HG02798 (cell line): Measurements from ENCODE around the gene GATC.
"Not testable (repeated sequence)": the region's sequence is repeated elsewhere in the genome, so short reads cannot be mapped to it uniquely, and the experiment has no call there.

Experiments used
- ATAC-seq: cut with Tn5 transposase; IDR thresholded peaks from one replicate; pipeline ENCODE4 v1.9.1; 2021; ENCODE audit warnings: mild to moderate bottlenecking; ENCODE audit not compliant: unreplicated experiment, poor library complexity

Gene GATC

DNA sequence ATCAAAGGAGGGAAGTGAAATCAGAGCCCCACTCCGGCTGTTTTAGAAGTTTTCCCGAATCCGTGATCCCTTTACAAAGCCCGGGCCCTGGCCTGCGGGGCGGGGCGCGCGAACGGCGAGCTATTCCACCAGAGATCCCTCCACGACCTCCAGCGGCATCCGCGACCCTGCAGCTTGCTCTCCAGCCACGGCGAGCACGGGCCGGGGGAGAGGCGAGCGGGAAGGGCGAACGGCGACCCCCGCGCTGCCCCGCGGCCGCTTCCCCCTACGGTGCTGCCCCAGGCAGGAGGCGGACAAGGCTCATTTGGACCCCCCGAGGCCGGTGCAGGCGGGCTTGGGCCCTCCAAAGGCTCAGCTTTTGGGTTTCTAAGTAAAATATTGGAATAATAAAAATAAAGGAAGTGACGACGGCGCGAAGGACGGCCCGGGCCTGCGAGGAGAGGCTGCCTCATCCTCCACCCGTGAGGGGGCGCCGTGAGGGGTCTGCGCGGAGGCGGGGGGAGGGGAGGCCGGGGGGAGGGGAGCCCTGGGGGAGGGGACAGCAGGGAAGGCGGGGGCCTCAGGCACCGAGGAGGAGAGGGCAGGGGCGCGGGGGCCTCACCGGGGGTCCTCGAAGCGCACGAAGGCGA is 22.7 kb downstream of the GATC start:
- ATAC-seq = peak; percentile 24

DNA sequence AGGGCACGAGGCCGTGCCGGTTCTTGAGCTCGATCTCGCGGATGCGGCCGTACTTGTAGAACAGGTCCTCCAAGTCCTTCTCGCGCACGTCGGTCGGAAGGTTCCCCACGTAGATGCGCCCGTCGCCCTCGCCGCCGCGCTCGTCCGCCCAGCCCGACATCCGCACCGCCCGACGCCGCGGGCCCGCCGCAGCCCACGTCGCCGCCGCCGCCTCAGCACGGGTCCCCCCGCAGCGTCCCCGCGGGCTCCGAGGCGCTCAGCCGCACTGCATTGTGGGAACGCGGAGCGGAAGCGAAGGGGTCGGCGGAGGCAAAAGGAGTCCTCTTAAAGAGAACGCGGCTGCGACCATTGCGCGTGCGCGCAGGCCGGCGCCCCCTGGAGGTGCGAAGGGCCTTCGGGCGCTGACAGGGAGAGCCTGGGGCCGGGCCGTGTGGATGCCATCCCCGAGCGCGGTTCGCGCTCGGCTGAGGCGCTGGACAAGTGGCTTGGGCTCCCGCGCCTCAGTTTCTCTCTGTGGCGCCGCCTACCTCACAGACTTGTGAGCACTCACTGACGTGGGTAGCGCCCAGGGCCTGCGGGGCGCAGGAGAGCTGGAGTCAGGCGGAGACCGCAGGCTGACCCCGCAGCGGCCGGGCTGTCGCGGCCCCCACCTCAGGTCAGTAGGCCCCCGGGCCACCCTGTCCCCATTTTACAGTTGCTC is 23.4 kb downstream of the GATC start, which contains the start of gene SRSF9:
Gene SRSF9, minus strand, starts transcription at position 299 of the 700 bp plus-strand sequence. Its CDS starts 139 bp downstream, at position 160.
- ATAC-seq = peak; percentile 82

DNA sequence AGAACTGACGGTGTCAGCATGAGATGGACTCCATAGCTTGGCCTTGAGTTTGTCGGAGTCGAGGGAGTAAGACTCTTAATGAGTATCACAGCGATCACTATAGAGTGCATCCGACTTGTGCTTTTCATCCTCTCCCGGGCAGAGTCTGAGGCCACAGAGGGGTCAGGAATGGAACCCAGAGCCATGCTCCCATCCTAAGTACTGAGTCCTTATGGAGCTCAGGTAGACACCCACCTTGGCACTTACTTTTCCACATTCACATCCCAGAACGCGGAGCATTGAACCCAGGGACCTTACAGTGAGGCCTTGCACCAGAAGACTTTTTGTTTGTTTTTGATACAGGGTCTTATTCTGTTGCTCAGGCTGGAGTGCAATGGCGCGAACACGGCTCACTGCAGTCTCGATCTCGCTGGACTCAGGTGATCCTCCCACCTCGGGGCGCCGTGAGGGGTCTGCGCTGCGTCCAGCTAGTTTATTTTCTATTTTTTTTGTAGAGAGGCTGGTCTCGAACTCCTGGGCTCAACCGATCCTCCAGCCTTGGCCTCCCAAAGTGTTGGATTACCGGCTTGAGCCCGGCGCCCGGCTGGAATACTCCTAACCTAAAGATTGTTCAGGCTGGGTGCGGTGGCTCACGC is 24.0 kb downstream of the GATC start:
- no peak for ATAC-seq

DNA sequence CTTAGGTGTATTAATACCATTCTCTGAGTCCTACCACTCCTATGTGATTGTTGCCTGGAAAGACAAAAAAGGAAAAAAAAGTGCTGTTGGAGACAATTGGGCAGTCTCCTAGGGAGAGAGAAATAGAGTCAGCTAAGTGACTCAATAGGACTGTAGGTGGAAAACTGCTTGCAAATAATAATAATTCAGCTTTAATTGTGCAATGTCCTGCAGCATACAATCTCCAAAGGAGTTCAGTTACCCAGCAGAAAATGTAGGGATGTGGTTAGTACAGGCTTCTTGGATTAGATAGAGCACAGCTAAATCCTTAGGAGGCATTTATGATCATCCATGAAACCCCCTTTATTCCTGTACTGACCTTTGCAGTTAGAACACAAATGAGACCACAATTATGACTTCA is 26.3 kb downstream of the GATC start:
- ATAC-seq = no peak

DNA sequence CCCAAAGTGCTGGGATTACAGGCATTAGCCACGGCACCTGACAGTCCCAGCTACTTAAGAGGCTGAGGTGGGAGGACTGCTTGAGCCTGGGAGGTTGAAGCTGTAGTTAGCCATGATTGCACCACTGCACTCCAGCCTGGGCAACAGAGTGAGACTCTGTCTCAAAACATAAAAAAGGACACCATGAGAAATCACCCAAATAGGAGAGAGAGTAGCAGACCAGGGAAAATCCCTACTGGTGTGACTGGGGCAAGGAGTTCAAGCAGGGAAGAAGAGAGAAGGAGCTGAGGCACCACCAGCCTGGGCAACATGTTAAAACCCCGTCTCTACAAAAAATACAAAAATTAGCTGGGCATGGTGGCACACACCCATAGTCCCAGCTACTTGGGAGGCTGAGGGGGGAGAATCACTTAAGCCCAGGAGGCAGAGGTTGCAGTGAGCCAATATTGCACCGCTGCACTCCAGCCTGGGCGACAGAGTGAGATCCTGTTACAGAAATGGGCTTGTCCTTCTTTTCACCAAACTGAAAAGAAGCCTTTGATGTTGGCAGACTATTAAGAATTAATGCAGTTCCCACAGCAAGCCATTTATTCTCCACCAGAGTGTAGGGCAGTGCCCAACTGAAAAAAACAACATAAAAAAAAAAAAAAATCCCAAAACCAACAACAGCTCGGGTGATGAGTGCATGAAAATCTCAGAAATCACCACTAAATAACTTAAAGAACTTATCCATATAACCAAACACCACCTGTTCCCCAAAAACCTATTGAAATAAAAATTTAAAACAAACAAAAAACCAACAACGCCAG is 27.8 kb downstream of the GATC start:
- no peak for ATAC-seq

DNA sequence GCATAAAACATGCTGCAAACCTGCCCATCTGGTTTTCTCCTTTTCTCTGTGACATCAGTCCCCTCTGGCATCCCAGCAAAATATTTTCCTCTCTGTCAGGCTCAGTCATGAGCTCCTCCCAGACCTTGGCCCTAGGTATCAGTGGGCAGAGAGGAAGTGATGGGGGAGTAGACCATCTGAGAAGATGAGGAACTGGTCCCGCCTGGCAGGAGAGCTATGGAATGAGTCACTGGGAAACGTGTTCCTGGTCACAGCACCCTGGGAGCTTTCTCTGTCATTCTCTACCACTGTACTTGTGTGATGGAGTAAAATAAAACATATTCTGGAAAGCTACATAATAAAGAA is 28.3 kb downstream of the GATC start:
- ATAC-seq = no peak

DNA sequence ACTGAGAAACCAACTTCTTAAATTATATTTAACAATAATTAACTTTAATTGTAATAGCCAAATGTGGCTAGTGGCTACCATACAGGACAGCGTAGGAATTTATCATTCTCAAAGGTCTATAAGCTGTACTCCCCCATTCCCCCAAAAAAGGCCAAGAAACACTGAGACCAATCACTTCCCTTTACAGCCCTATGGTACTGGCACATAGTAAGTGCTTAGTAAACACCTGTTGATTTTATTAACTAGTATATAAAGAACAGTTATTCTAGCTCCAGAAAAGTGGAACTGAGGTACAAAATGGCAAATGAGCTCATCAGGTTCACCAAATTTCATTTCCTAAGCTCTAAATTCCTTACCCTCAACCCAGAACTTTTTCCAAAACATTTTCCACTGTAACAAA is 29.4 kb downstream of the GATC start:
- ATAC-seq = no peak

DNA sequence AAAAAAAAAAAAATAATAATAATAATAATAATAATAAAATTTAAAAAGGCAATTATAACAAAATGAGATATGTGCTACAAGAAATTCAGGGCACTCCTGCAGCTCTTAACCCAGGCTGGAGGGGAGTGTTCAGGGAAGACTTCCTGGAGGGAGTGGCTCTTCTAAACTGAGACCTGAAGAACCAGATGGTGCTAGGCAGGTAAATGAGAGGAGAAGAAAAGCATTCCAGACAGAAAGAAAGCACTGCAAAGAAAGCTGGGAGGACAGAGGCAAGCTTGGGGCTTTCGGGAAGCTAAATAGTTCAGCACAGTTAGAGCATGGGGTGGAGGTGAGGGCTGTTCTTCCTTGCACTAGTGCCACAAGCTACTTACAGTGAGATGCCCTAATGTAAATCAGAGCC is 33.2 kb downstream of the GATC start:
- ATAC-seq = no peak

DNA sequence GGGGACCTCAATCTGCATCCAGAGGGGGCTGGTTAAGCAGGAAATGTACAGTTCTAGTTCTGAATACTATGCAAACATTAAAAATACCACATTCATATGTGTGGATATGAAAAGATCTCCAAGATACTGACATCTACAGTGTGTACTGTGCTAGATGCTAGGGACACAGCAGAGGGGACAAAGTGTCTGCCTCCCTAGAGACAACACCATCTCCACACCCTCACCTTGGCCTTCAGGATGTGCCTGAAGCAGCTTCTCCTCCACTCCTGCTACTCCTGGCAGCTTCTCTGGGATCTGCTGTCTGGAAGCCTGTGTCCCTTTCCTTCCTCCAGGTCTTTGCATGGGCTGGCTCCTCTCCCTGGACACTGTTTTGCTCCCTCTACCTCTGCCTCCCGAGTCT is 34.0 kb downstream of the GATC start:
- no peak for ATAC-seq

DNA sequence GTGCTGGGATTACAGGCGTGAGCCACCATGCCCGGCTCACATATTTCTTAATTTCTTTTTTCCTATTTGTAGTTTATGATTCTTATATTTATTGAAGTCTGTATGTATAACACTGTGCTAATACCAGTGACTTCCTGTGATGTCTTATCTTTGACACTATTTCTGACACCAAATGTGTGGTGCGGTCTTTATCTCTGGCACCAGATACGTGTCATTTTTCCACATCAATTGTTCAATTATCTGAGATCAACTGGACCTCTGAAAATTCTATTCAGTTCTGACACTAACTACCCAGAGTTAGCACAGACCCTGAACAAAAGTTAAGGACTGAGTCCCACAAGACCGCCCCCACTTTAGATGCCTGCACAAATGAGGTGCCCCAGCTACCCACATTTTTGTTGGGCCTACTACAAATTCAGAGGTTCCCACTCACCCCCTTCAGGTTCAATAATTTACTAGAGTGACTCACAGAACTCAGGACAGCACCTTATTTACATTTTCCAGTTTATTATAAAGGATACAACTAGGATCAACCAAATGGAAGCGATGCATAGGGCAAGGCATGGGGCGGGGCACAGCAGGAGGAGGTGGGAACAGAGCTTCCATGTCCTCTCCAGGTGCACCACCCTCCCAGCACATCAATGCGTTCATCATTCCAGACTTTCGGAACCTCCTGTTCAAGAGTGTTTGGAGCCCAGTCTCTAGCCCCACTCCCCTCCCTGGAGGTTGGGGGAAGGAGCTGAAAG is 35.0 kb downstream of the GATC start:
- ATAC-seq = no peak

DNA sequence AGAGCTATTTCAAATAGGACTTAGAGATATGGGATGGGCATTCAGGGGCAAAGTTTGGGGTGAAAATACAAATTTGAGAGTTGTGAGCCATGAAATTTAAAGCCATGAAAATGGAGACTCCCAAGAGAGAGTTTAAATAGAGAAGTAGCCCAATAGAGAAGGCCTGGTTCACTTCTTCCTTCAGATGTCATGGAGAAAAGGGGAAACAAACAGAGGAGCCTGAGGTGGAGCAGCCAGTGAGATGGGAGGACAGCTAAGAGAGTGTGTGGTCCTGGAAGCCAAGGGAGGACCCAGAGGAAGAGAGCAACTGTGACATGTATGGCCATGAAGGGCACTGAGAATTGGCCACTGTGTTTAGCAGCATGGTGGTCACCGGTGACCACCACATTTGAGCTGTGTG is 37.4 kb downstream of the GATC start:
- no peak for ATAC-seq

DNA sequence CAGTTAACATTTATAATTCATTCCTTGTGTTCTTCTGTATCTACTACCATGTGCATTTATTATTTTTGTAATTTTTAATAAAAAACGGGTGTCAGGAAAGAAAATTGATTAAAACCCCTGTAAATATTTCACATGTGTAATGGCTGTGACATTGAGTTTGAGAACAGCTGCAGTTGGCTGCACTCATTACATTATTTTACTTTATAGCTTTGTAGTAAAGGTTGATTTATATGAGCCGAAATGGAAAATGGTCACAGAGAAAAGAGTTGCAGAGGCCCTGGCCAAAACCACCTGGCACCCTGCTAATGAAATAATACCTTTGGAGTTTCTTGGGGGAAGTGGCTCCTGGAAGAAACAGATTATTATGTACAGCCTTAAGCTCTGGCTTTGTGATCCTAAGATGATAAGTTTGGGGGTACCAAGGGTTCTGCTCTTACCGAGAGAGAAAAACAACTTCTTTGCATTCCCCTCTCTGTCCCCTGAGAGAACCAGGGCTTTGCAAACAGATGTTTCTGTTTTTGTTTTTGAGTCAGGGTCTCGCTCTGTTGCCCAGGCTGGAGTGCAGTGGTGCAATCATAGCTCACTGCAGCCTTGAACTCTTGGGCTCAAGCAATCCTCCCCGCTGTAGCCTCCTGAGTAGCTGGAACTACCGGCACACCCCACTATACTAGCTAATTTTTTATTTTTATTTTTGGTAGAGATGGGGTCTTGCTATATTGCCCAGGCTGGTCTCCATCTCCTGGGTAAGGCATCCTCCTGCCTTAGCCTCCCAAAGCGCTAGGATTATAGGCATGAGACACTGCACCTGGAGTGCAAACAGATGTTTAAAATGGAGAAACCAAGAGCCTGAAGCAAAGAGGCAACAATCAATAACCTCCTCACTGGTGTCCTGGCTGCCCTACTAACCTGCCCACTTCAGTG is 40.0 kb downstream of the GATC start:
- ATAC-seq = no peak

DNA sequence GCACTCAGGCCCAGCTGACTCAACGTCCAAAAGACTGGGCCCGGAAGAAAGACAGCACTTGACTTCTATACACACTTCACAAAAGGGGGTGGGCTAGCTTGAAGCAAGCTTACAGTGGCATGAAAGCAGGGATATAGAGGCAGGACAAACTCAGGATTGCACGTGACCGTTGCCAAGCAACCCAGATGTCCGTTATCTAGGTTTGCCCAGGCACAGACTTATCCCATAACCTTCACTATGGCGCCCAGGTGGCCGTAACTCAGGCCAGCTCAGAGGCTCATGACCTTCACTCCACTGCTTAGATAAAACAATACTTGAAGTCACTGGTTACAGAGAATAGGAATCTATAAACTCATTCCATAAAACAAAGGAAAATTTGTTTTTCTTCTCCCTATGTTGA is 41.3 kb downstream of the GATC start:
- not testable (repeated sequence) for ATAC-seq

DNA sequence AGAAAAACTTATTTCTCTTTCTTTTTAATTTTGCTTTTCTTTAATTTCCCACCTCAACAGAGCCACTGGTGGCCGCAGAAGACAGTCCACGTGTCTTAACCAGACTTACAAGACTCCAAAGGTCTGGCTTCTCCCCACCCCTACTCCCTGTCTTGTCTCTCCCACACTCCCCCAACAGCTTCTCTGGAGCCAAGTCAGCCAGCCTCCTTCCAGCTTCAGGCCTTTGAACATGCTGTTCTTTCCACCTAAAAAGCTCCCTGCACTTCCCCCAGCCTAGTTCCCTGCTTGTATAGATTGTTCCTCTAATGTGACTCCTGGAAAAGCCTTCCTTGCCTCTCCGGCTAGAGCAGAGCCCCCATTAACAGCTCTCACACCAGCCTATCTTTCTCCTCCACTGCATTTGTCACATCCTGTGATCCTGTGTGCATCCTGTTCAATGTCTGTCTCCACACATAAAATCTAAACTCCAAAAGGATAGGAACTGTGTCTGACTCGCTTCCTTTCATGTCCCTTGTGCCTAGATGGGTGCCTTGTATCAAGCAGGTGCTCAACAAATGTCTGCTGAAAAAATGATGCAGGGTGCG is 41.9 kb downstream of the GATC start:
- ATAC-seq = no peak

DNA sequence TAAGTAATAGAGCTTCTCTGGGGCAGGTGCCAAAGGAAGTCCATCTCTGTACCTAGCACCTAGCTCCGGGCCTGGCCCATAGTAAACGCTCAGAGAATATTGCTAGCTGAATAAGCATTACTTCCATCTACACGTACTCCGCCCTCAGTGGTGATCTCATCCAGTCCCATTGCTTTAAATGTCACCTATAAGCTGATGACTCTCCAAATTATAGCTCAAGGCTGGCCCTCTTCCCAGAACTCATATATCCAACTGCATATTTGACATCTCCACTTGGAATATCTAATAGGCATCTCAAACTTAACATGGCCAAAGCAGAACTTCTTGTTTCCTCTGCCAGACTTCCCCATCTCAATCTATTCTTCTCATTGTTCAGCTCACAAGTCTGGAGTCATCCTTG is 42.8 kb downstream of the GATC start:
- ATAC-seq = no peak

DNA sequence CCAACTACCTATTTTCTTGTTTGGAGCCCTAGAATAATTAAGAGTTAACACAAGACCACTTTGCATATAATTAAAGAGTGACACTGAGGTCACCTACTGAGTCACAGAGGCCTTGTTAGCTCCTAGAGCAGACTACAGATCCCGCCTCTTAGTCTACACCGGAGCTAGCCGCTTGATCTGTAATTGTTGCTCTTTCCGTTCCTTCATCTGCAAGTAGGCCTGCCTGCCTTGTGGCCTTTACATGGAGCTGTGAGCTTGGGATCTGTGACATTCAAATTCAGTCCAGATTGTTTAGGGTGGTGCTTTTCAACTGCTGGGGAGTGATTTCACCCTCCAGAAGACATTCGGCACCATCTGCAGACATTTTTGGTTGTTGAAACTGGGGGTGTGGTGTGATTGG is 44.1 kb downstream of the GATC start:
- no peak for ATAC-seq

DNA sequence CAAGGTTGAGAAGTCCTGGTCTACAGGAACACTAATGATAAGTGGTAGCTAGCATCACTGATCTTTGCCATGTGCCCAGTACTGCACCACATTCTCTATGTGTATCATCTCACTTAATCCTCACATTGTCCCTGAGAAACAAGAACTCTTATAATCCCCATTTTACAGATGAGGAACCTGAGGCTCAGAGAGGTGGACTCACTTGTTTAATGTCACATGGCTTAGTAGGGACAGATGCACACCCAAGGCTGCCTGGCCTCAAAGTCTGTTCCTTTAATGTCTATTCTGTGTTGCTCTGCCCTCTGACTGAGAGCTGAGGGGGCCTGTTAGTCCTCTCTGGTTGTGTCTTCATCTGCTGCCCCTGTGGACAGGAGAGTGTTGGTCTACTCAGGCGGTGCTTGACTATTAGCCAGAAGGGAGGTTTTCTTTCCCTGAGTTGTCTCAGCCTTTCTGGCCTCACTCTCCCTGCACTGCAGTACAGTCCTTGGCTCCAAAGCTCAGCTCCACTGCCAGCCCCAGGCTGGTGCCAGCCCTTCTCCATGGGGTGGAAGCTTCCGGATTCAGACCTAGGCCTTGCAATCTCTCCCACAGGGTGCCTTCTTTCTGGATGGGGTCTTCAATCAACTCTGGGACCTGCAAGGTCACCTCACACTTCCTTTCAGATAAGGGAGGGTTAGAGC is 44.7 kb downstream of the GATC start:
- no peak for ATAC-seq

DNA sequence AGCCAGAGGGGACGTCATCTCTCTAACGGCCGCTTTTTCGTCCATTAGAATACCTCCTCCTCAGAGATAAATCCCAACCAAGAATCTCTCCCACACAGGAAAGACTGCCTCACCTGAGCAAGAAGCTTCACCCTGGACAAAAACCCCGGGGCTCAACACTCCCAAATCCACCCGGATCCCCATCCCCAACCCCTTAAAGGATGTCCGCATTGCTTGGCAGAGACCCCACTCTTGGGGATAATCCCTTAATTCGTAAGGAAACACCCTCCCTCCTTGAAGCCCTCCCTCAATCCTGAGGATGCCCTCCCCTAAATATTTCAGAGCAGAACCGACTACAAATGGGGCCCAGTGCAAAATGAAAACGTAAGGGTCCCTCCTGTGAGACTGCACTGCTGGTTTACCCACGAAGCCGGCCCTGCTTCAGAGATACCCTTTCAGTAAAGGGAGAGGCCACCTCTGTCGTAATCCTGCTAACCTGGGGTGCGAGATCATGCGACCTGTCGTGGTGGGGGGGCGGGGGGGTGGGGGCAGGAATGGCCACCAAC is 49.0 kb downstream of the GATC start:
- peak; percentile 10 for ATAC-seq
